ENCODE results near the gene RNF31. TPM values are rescaled to one million over a fixed set of nuclear protein-coding genes. Genes with fewer than 3 reads are reported as not detected.
A peak's percentile ranks its signal among the peaks of the same experiment; 100 is the strongest.

RNF31 gene
- total and polyA plus RNA-seq, 2 of the 13 experiments (the other 11 are each of a cell fraction or from before 2014, with no cell fraction given): 48.2 to 86.8 TPM

DNA sequence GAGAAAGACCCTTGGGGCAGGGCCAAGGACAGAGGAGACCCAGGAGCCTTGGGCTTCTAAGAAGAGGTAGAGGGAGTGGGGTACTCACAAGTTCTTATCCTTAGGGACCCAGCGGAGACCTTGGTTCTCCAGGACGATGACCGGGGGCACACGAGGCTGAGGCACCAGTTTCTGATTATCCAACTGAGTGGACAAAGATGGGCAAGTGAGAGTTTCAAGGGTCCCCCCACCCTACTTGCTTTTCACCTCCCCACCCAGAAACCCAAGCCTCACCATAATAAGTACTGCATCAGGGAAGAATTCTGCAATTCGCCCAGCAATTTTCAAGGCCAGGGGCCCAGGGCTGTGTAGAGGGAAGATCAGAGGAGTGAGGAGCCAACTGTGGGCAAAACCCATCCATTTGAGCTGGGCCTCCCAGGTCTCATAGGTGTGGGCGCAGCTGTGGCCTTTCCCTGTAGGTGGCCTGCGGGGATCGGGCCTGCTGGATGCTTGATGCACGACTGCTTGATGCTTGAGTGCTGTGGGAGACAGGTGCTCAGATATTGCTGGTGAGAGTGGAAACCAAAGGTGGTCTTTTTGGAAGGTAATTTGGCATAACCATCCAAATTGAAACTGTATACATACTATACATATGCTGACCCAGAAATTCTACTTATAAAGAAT lies 7.9 kb upstream of the RNF31 start (continued):
- TF ChIP-seq ZNF207 (IDR thresholded peaks at IDR 0.05; ENCODE audit: borderline replicate concordance) (no peak), RAD21 (CRISPR knock-in tag; IDR thresholded peaks at IDR 0.05) (peak; percentile 68), ZNF792 (CRISPR knock-in tag; IDR thresholded peaks at IDR 0.05) (no peak), KDM4B (CRISPR knock-in tag; IDR thresholded peaks at IDR 0.05) (no peak), SMC3 (IDR thresholded peaks at IDR 0.05; ENCODE audit: low read length) (peak; percentile 21), POLR2G (IDR thresholded peaks at IDR 0.05; ENCODE audit: low read depth, low read length) (peak; percentile 25; the same call in 1 of the 2 replicates), GATAD2A (CRISPR knock-in tag; IDR thresholded peaks at IDR 0.05) (no peak), ZNF546 (CRISPR knock-in tag; conservative IDR thresholded peaks at IDR 0.05) (no peak), HOXA3 (CRISPR knock-in tag; IDR thresholded peaks at IDR 0.05) (no peak; the same call in 1 of the 2 replicates), KLF9 (CRISPR knock-in tag; IDR thresholded peaks at IDR 0.05; ENCODE audit: low read depth) (0 out of 2 replicates have a peak, but pooled peaks have one; percentile 44), PHF8 (CRISPR knock-in tag; IDR thresholded peaks at IDR 0.05) (0 out of 2 replicates have a peak, but pooled peaks have one; percentile 50), KMT2A (CRISPR knock-in tag; IDR thresholded peaks at IDR 0.05) (no peak; the same call in 1 of the 2 replicates), ZNF839 (CRISPR knock-in tag; IDR thresholded peaks at IDR 0.05; ENCODE audit: borderline replicate concordance) (0 out of 2 replicates have a peak, but pooled peaks have one; percentile 44)
- TF ChIP-seq, protein P1, sequence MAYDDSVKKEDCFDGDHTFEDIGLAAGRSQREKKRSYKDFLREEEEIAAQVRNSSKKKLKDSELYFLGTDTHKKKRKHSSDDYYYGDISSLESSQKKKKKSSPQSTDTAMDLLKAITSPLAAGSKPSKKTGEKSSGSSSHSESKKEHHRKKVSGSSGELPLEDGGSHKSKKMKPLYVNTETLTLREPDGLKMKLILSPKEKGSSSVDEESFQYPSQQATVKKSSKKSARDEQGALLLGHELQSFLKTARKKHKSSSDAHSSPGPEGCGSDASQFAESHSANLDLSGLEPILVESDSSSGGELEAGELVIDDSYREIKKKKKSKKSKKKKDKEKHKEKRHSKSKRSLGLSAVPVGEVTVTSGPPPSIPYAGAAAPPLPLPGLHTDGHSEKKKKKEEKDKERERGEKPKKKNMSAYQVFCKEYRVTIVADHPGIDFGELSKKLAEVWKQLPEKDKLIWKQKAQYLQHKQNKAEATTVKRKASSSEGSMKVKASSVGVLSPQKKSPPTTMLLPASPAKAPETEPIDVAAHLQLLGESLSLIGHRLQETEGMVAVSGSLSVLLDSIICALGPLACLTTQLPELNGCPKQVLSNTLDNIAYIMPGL (CRISPR knock-in tag; IDR thresholded peaks at IDR 0.05; ENCODE audit: borderline replicate concordance in 1 of 2, low read depth in 1 of 2): peak in 1 of 2 experiments; percentile 56; a peak in 1 of 4 replicates
- TF ChIP-seq, protein P2, sequence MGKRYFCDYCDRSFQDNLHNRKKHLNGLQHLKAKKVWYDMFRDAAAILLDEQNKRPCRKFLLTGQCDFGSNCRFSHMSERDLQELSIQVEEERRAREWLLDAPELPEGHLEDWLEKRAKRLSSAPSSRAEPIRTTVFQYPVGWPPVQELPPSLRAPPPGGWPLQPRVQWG (CRISPR knock-in tag; IDR thresholded peaks at IDR 0.05; ENCODE audit: borderline replicate concordance, low read depth): no peak
- TF ChIP-seq, protein P3, sequence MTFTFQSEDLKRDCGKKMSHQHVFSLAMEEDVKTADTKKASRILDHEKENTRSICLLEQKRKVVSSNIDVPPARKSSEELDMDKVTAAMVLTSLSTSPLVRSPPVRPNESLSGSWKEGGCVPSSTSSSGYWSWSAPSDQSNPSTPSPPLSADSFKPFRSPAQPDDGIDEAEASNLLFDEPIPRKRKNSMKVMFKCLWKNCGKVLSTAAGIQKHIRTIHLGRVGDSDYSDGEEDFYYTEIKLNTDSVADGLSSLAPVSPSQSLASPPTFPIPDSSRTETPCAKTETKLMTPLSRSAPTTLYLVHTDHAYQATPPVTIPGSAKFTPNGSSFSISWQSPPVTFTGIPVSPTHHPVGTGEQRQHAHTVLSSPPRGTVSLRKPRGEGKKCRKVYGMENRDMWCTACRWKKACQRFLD (CRISPR knock-in tag; IDR thresholded peaks at IDR 0.05; ENCODE audit: borderline replicate concordance): no peak
- TF ChIP-seq, protein P4, sequence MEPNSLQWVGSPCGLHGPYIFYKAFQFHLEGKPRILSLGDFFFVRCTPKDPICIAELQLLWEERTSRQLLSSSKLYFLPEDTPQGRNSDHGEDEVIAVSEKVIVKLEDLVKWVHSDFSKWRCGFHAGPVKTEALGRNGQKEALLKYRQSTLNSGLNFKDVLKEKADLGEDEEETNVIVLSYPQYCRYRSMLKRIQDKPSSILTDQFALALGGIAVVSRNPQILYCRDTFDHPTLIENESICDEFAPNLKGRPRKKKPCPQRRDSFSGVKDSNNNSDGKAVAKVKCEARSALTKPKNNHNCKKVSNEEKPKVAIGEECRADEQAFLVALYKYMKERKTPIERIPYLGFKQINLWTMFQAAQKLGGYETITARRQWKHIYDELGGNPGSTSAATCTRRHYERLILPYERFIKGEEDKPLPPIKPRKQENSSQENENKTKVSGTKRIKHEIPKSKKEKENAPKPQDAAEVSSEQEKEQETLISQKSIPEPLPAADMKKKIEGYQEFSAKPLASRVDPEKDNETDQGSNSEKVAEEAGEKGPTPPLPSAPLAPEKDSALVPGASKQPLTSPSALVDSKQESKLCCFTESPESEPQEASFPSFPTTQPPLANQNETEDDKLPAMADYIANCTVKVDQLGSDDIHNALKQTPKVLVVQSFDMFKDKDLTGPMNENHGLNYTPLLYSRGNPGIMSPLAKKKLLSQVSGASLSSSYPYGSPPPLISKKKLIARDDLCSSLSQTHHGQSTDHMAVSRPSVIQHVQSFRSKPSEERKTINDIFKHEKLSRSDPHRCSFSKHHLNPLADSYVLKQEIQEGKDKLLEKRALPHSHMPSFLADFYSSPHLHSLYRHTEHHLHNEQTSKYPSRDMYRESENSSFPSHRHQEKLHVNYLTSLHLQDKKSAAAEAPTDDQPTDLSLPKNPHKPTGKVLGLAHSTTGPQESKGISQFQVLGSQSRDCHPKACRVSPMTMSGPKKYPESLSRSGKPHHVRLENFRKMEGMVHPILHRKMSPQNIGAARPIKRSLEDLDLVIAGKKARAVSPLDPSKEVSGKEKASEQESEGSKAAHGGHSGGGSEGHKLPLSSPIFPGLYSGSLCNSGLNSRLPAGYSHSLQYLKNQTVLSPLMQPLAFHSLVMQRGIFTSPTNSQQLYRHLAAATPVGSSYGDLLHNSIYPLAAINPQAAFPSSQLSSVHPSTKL (CRISPR knock-in tag; IDR thresholded peaks at IDR 0.05): no peak

All from HepG2 (cell line).